Vagina (tissue), 2 donors: ENCODE results near the gene GNPDA2. TPM values are rescaled to one million over a fixed set of nuclear protein-coding genes. Genes with fewer than 3 reads are reported as not detected.

Experiments
- DNase-seq, 2 donors: peaks; one replicate each; pipeline ENCODE4 v3.0.0-alpha.2; 2017; ENCODE audit errors: extremely low spot score in 2 of 2
- H3K27ac ChIP-seq: fragments of 200-600 bp; sonication (generic); one replicate; pipeline ENCODE4 v1.5.1; 2019
- H3K27me3 ChIP-seq: fragments of 200-600 bp; sonication (generic); one replicate; pipeline ENCODE4 v1.5.1; 2019
- H3K36me3 ChIP-seq, 2 donors: fragments of 200-600 bp; sonication (generic); one replicate each; pipeline ENCODE4 v1.5.1; 2017 to 2019
- H3K4me1 ChIP-seq: fragments of 200-600 bp; sonication (generic); one replicate; pipeline ENCODE4 v1.5.1; 2019
- H3K4me3 ChIP-seq, 2 donors: fragments of 200-600 bp; sonication (generic); 1 replicate in 1 of 2; 2 replicates in 1 of 2; pipeline ENCODE4 v1.5.1; 2016 to 2019
- H3K9me3 ChIP-seq: fragments of 200-600 bp; sonication (generic); one replicate; pipeline ENCODE4 v1.5.1; 2019
- CTCF ChIP-seq, 3 experiments: fragments of 450-650 bp in 2 of 3; fragments of 200-600 bp in 1 of 3; sonication (generic) in 1 of 3; IDR thresholded peaks; one replicate each; pipeline ENCODE4 v1.5.1; 2017 to 2019; ENCODE audit warnings: antibody characterized with exemption in 3 of 3, mild to moderate bottlenecking in 2 of 3, moderate library complexity in 2 of 3
- POLR2A ChIP-seq, 2 donors: fragments of 450-650 bp; IDR thresholded peaks; one replicate each; pipeline ENCODE4 v1.6.1; 2017; ENCODE audit warnings: antibody characterized with exemption in 2 of 2, mild to moderate bottlenecking in 2 of 2, moderate library complexity in 2 of 2
- POLR2AphosphoS5 ChIP-seq, 2 donors: sonication (generic); formaldehyde crosslinking; IDR thresholded peaks; one replicate each; pipeline ENCODE4 v1.9.0; 2017; ENCODE audit warnings: antibody characterized with exemption in 2 of 2, mild to moderate bottlenecking in 2 of 2, low read depth in 1 of 2; ENCODE audit not compliant: insufficient read depth in 1 of 2
- intact Hi-C: fragments of 100-400 bp; cut with DNase I; formaldehyde crosslinking; loops from one replicate; pipeline ENCODE4 v1.15.1; 2023
- total RNA-seq: library from RNA; depleted of rRNA; stranded (reverse); fragments of >200 nt; gene quantifications from one replicate; pipeline ENCODE4 v1.2.3, GENCODE V29; 2016

Gene GNPDA2
- total RNA-seq, 1 donor from 2014 or later: 11.3 TPM

DNA sequence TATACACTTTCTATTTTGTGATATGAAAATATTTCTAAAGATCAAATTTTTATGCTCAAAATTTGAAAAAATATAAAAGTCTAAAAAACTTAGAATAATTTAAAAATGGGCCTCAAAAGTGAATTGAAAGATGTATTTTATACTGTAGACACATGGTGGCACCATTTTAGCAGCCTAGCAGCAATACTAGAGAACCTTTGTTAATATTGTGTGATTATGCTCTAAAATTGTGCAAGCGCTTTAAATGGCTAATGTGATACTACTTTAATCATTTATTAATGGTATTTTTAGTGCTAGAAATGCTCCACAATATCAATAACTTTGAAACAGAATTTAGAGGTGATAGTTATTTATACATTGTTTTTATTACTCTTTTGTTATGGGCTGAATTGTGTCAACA is 51.9 kb downstream of the GNPDA2 start:
- peaks cover 14% of the 10 kb centered on the region for H3K4me1 ChIP-seq
- H3K4me3 ChIP-seq: no peak overlapping the region
- no peaks in the 10 kb centered on the region for H3K9me3 ChIP-seq
- TF ChIP-seq POLR2A (IDR thresholded peaks at IDR 0.05) (no peak), CTCF (IDR thresholded peaks at IDR 0.05) (no peak), POLR2AphosphoS5 (IDR thresholded peaks at IDR 0.05; ENCODE audit: insufficient read depth in 1 of 2, low read depth in 1 of 2) (no peak)
- no peaks in the 10 kb centered on the region for H3K27me3 ChIP-seq
- no peaks in the 10 kb centered on the region for H3K36me3 ChIP-seq
- intact Hi-C loops: no loop called here
- no peak for DNase-seq
- H3K27ac ChIP-seq: no peak overlapping the region

- intact Hi-C loops: no loop called here
Observed at GRCh38 chr4:44671636-44672035, 54.7 kb downstream of the GNPDA2 start.

DNA sequence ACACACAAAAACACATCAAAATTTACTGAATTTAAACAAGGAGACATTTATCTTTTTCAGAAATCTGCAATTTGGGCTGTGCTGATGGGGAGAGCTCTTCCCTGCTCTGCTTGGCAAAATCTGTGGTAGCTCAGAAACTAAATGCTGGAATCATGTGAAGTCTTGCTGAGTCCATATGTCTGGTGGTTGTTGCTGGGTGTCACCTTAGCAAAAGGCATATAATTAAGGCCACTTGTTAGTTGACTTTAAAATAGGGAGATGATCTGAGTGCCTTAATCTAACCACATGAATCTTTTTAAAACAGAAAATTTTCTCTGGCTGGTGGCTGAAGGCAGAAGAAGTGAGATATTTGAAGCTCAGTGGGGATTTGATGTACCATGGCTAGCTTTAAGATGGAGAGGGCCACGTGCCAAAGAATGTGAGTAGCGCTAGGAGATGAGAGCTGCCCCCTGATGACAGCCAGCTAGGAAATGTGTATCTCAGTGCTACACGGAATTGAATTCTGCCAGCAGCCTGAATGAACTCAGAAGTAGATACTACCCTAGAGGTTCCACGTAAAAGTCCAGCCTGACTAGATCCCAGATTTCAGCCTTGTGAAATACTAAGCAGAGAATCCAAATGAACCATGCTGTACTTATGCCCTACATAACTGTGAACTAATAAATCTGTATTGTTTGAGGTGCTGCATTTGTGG is 55.7 kb downstream of the GNPDA2 start:
- Histone ChIP-seq H3K27ac (no peak overlapping the region), H3K27me3 (no peaks in the 10 kb centered on the region), H3K4me1 (no peaks in the 10 kb centered on the region), H3K9me3 (no peaks in the 10 kb centered on the region), H3K4me3 (no peak overlapping the region), H3K36me3 (no peaks in the 10 kb centered on the region)
- DNase-seq: no peak
- intact Hi-C loops: no loop called here
- TF ChIP-seq POLR2A (IDR thresholded peaks at IDR 0.05): no peak

More at GRCh38 chr4:44671636-44672035, 54.7 kb downstream of the GNPDA2 start:
- Histone ChIP-seq H3K9me3 (no peaks in the 10 kb centered on the region), H3K4me1 (no peaks in the 10 kb centered on the region), H3K27ac (no peak overlapping the region), H3K27me3 (no peaks in the 10 kb centered on the region), H3K4me3 (no peak overlapping the region), H3K36me3 (no peaks in the 10 kb centered on the region)
- no peak for DNase-seq
- no peak for TF ChIP-seq POLR2AphosphoS5 (IDR thresholded peaks at IDR 0.05; ENCODE audit: insufficient read depth in 1 of 2, low read depth in 1 of 2)
- no peak for TF ChIP-seq POLR2A (IDR thresholded peaks at IDR 0.05)
- no peak for TF ChIP-seq CTCF (IDR thresholded peaks at IDR 0.05)

- intact Hi-C loops: no loop called here
- Histone ChIP-seq H3K4me3 (no peak overlapping the region), H3K36me3 (no peaks in the 10 kb centered on the region), H3K27ac (no peak overlapping the region), H3K4me1 (no peaks in the 10 kb centered on the region), H3K27me3 (no peaks in the 10 kb centered on the region), H3K9me3 (no peaks in the 10 kb centered on the region)
- no peak for DNase-seq
- TF ChIP-seq POLR2A (IDR thresholded peaks at IDR 0.05) (no peak), POLR2AphosphoS5 (IDR thresholded peaks at IDR 0.05; ENCODE audit: insufficient read depth in 1 of 2, low read depth in 1 of 2) (no peak), CTCF (IDR thresholded peaks at IDR 0.05) (no peak)
Observed at GRCh38 chr4:44668526-44668925, 57.8 kb downstream of the GNPDA2 start.

GRCh38 chr4:44663539-44664263 is 62.7 kb downstream of the GNPDA2 start:
- Histone ChIP-seq H3K9me3 (no peaks in the 10 kb centered on the region), H3K36me3 (no peaks in the 10 kb centered on the region), H3K4me1 (no peaks in the 10 kb centered on the region), H3K27me3 (no peaks in the 10 kb centered on the region), H3K4me3 (no peak overlapping the region), H3K27ac (no peak overlapping the region)
- no peak for DNase-seq
- intact Hi-C loops: no loop called here
- no peak for TF ChIP-seq POLR2A (IDR thresholded peaks at IDR 0.05)
- TF ChIP-seq POLR2AphosphoS5 (IDR thresholded peaks at IDR 0.05; ENCODE audit: insufficient read depth in 1 of 2, low read depth in 1 of 2): no peak
- no peak for TF ChIP-seq CTCF (IDR thresholded peaks at IDR 0.05)
